ENCODE data around the gene WIZ.

Gene WIZ

DNA sequence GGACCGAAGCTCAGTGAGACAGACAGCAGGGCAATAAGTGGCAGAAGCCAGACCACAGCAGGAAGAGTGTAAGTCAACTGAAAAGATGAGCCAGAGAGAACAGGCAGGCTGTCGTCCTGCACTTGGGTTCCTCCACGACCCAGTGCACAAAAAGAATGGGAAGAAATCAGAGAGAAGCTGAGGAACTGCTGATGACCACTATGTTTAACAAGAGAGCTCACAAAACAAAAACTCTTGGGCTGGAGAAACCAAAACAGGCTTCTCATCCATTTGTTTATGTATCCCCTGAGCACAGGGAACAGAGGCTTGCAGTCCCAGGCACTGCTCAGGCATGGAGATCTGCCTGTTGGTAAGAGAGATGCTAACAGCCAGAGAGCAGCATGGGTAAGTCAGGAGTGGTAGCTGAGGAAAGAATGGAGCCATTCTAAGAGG is 45.0 kb downstream of the WIZ start:
- Histone ChIP-seq H3K27ac (ENCODE audit: low read depth in 2 of 2, low read length in 2 of 2) (peak overlapping the region in 1 of 2 donors; percentile 13), H3K4me1 (ENCODE audit: control insufficient read depth in 2 of 2, insufficient read depth in 2 of 2, low read length in 2 of 2) (peaks cover 5 to 9% of the 10 kb centered on the region in 2 donors), H3K9ac (ENCODE audit: low read depth in 1 of 2, low read length in 2 of 2) (no peak overlapping the region), H3K27me3 (ENCODE audit: control insufficient read depth in 2 of 2, insufficient read depth in 2 of 2, low read length in 2 of 2) (no peaks in the 10 kb centered on the region), H3K9me3 (ENCODE audit: control insufficient read depth in 2 of 2, low read length in 2 of 2) (no peaks in the 10 kb centered on the region), H3K36me3 (ENCODE audit: control insufficient read depth in 2 of 2, insufficient read depth in 2 of 2, low read length in 2 of 2) (peaks cover 39 to 48% of the 10 kb centered on the region in 2 donors), H3K4me3 (ENCODE audit: low read length in 2 of 2) (no peak overlapping the region)

DNA sequence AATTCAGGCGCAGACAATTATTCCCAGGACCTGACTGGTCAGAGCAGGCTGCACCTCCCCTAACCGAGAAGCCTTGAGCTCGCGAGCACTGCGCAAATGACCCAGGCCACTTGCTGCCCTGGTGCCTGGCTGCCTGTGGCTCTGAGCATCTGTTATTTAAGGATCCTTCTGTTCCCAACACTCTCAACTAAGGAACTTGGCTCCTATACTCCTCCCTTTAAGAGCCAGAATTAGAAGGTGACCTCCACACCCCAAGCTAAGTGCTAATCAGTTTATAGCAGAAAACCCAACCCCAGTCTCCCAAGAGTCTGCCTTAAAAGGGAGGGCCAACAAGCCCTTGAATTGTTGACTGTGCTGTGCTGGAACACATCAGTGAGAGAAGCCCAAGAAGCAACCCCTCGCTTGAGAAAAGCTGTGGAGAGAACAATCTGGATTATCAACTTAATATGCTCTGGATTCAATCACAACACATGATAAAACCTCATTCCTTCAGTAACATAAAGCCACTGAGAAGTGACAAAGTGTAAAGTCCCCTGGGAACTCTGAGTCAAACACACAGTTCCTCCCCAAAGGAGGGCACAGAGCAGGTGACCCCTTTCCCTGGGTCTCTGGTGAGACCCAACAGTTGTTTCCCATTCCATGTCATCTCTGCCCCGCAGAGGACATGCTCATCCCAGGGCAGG is 45.5 kb downstream of the WIZ start:
- no peak overlapping the region for H3K9ac ChIP-seq (ENCODE audit: low read depth in 1 of 2, low read length in 2 of 2)
- no peaks in the 10 kb centered on the region for H3K27me3 ChIP-seq (ENCODE audit: control insufficient read depth in 2 of 2, insufficient read depth in 2 of 2, low read length in 2 of 2)
- no peaks in the 10 kb centered on the region for H3K9me3 ChIP-seq (ENCODE audit: control insufficient read depth in 2 of 2, low read length in 2 of 2)
- H3K36me3 ChIP-seq (ENCODE audit: control insufficient read depth in 2 of 2, insufficient read depth in 2 of 2, low read length in 2 of 2): peaks cover 40 to 48% of the 10 kb centered on the region in 2 donors
- peaks cover 5 to 9% of the 10 kb centered on the region in 2 donors for H3K4me1 ChIP-seq (ENCODE audit: control insufficient read depth in 2 of 2, insufficient read depth in 2 of 2, low read length in 2 of 2)
- H3K27ac ChIP-seq (ENCODE audit: low read depth in 2 of 2, low read length in 2 of 2): peak overlapping the region in 1 of 2 donors; percentile 13
- no peak overlapping the region for H3K4me3 ChIP-seq (ENCODE audit: low read length in 2 of 2)

DNA sequence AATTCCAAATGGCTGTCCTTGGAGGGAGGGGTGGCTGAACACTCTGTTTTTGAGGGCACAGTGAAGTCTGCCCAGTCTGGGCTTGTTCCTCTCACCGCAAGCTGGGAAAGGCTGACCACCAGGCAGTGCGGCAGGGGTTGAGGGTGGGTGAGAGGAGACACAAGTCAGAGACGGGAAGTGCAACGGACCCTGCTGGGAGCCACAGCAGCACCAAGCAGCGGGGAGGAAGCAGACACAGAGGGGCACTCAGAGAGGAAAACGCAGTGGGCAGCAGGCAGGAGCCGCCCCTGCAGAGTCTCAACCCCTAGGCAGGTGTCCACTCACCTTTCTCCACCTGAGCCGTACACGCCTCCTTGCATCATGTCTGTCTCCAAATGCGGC is 46.6 kb downstream of the WIZ start:
- Histone ChIP-seq H3K27ac (ENCODE audit: low read depth in 2 of 2, low read length in 2 of 2) (peak overlapping the region in 1 of 2 donors; percentile 29), H3K9me3 (ENCODE audit: control insufficient read depth in 2 of 2, low read length in 2 of 2) (no peaks in the 10 kb centered on the region), H3K4me3 (ENCODE audit: low read length in 2 of 2) (no peak overlapping the region), H3K36me3 (ENCODE audit: control insufficient read depth in 2 of 2, insufficient read depth in 2 of 2, low read length in 2 of 2) (peaks cover 51 to 52% of the 10 kb centered on the region in 2 donors), H3K4me1 (ENCODE audit: control insufficient read depth in 2 of 2, insufficient read depth in 2 of 2, low read length in 2 of 2) (peaks cover 5 to 9% of the 10 kb centered on the region in 2 donors), H3K9ac (ENCODE audit: low read depth in 1 of 2, low read length in 2 of 2) (no peak overlapping the region), H3K27me3 (ENCODE audit: control insufficient read depth in 2 of 2, insufficient read depth in 2 of 2, low read length in 2 of 2) (no peaks in the 10 kb centered on the region)

DNA sequence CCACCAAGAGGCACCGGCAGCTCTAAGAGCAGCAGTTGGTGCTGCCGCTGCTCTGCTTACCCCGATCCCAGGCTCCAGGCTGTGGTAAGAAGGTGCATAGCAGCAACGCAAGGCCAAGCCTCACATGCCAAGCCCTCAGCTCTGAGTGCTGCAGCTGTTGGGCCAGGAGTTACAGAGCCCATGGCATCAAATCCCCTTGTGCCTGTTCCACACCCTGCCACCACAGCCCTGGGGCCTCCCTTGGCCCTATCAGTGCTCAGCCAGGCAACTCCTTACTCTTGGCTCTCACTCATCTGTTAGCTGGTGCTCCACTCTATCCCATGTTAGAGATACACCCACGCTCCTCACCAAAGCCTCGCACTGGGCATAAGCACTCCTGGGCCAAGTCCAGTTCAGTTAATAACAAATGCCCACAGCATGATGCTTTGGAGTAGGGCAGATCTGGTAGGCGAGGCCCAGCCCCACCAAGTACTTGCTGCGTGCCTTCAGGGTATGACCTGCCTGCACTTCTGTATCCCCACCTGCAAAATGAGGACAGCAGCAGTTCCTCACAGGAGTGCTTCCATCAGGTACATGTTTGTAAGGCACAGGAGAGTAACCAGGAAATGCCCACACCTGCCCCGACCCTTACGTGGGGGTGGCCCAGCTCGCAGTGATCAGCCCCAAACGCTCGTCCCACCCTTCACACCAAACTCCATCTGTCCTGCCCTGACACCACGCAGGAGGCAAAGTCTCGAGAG is 47.2 kb downstream of the WIZ start:
- Histone ChIP-seq H3K9ac (ENCODE audit: low read depth in 1 of 2, low read length in 2 of 2) (no peak overlapping the region), H3K27ac (ENCODE audit: low read depth in 2 of 2, low read length in 2 of 2) (peak overlapping the region in 1 of 2 donors; percentile 18), H3K36me3 (ENCODE audit: control insufficient read depth in 2 of 2, insufficient read depth in 2 of 2, low read length in 2 of 2) (peaks cover 57% of the 10 kb centered on the region in 2 donors)

DNA sequence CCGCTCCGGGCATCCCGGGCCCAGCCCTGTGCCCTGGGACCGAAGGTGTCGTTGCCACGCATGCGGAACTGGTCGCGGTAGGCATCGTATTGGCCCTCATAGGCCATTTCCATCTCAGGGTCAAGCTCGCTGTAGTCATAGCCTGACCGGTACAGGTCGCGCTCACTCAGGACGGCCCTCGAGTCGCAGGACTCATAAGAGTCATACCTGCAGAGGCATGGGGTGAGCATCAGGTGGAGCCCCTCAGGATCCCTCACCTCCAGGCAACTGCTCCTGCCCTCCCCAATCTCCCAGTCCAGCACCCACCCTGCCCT is 48.4 kb downstream of the WIZ start:
- Histone ChIP-seq H3K9ac (ENCODE audit: low read depth in 1 of 2, low read length in 2 of 2) (no peak overlapping the region), H3K9me3 (ENCODE audit: control insufficient read depth in 2 of 2, low read length in 2 of 2) (no peaks in the 10 kb centered on the region), H3K27me3 (ENCODE audit: control insufficient read depth in 2 of 2, insufficient read depth in 2 of 2, low read length in 2 of 2) (no peaks in the 10 kb centered on the region), H3K27ac (ENCODE audit: low read depth in 2 of 2, low read length in 2 of 2) (no peak overlapping the region), H3K4me3 (ENCODE audit: low read length in 2 of 2) (no peak overlapping the region), H3K4me1 (ENCODE audit: control insufficient read depth in 2 of 2, insufficient read depth in 2 of 2, low read length in 2 of 2) (peaks cover 2 to 9% of the 10 kb centered on the region in 2 donors), H3K36me3 (ENCODE audit: control insufficient read depth in 2 of 2, insufficient read depth in 2 of 2, low read length in 2 of 2) (peaks cover 68% of the 10 kb centered on the region in 2 donors)

More for the DNA sequence above, 47.2 kb downstream of the WIZ start:
- no peak overlapping the region for H3K4me3 ChIP-seq (ENCODE audit: low read length in 2 of 2)
- H3K4me1 ChIP-seq (ENCODE audit: control insufficient read depth in 2 of 2, insufficient read depth in 2 of 2, low read length in 2 of 2): peaks cover 5 to 9% of the 10 kb centered on the region in 2 donors
- H3K9me3 ChIP-seq (ENCODE audit: control insufficient read depth in 2 of 2, low read length in 2 of 2): no peaks in the 10 kb centered on the region
- H3K27me3 ChIP-seq (ENCODE audit: control insufficient read depth in 2 of 2, insufficient read depth in 2 of 2, low read length in 2 of 2): no peaks in the 10 kb centered on the region

DNA sequence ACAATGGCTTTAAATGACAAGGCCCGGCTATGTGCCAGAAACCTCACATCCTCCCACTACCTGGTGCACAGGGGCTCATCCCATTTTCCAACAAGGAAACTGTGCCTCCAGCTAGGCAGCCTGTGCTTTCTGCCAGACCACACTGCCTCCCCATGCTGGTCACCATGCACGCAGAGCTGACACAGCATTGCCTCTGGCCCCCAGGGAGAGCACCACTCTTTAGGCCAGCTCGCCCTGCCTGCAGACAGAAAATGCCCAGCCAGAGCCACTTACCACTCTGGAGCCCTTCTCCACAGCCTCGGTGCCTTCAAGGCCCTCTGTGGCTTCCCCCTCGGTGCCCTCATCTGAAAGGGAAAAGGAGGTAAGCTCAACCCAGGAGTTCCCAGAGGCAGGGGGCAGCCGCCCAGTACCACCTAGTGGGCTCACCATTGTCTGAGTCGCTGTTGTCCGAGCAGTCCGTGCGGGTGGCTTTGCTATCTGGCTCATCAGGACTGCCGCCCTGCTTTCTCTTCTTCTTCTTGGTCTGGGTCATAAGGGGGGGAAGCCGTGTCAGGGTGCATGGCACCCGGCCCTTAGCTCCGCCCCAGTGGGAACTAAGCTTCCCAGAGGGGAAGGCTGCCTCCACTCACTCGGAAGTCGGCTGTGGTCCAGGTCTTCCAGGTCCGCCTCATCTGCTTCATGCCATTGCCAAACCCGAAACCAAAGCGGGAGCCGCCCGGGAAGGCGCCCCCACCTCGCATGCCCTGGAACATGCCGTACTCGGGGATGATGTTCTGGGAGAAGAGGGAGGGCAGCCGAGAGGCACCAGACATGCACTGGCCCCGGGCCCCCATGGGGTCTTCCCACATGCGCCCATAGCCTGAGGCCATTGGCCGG is 49.0 kb downstream of the WIZ start:
- H3K4me1 ChIP-seq (ENCODE audit: control insufficient read depth in 2 of 2, insufficient read depth in 2 of 2, low read length in 2 of 2): peaks cover 2 to 9% of the 10 kb centered on the region in 2 donors
- peaks cover 66 to 70% of the 10 kb centered on the region in 2 donors for H3K36me3 ChIP-seq (ENCODE audit: control insufficient read depth in 2 of 2, insufficient read depth in 2 of 2, low read length in 2 of 2)
- no peak overlapping the region for H3K9ac ChIP-seq (ENCODE audit: low read depth in 1 of 2, low read length in 2 of 2)
- H3K27ac ChIP-seq (ENCODE audit: low read depth in 2 of 2, low read length in 2 of 2): no peak overlapping the region
- no peaks in the 10 kb centered on the region for H3K9me3 ChIP-seq (ENCODE audit: control insufficient read depth in 2 of 2, low read length in 2 of 2)
- no peaks in the 10 kb centered on the region for H3K27me3 ChIP-seq (ENCODE audit: control insufficient read depth in 2 of 2, insufficient read depth in 2 of 2, low read length in 2 of 2)
- no peak overlapping the region for H3K4me3 ChIP-seq (ENCODE audit: low read length in 2 of 2)

DNA sequence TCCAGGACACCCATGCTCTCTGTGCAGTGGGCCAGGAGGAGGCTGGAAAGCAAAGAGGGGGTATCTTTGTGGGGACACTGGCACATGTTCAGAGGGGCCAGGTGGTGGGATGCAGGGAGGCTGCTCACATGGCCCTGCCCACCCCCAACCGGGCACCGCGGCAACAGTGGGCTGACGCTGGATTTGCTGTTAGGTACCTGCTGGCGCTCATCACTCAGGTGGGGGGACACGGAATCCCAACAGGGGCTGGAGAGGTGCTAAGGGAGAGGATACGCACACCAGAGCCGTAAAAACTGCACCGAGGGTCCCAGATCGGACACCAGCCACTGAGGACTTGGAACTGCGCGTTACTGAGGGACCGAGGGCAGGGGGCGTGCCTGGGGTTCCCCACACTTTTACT is 50.1 kb downstream of the WIZ start:
- no peak overlapping the region for H3K9ac ChIP-seq (ENCODE audit: low read depth in 1 of 2, low read length in 2 of 2)
- peaks cover 66 to 75% of the 10 kb centered on the region in 2 donors for H3K36me3 ChIP-seq (ENCODE audit: control insufficient read depth in 2 of 2, insufficient read depth in 2 of 2, low read length in 2 of 2)

DNA sequence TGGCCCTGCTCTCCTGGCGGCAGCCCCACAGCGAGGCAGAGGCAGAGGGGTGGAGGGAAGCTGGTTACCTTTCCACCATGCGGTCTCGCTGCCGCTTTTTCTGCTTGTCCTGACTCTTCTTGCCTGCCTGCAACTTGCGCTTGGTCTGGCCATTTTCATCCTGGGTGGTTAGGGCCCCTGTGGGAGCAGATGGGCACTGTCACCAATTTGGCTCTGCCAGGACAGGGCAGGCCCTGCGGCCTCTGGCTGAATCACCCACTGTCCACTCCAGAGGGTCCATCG is 50.6 kb downstream of the WIZ start:
- peaks cover 69 to 79% of the 10 kb centered on the region in 2 donors for H3K36me3 ChIP-seq (ENCODE audit: control insufficient read depth in 2 of 2, insufficient read depth in 2 of 2, low read length in 2 of 2)
- H3K27ac ChIP-seq (ENCODE audit: low read depth in 2 of 2, low read length in 2 of 2): no peak overlapping the region
- H3K4me1 ChIP-seq (ENCODE audit: control insufficient read depth in 2 of 2, insufficient read depth in 2 of 2, low read length in 2 of 2): peaks cover 0 to 2% of the 10 kb centered on the region in 2 donors
- H3K27me3 ChIP-seq (ENCODE audit: control insufficient read depth in 2 of 2, insufficient read depth in 2 of 2, low read length in 2 of 2): no peaks in the 10 kb centered on the region
- no peaks in the 10 kb centered on the region for H3K9me3 ChIP-seq (ENCODE audit: control insufficient read depth in 2 of 2, low read length in 2 of 2)
- H3K4me3 ChIP-seq (ENCODE audit: low read length in 2 of 2): no peak overlapping the region
- H3K9ac ChIP-seq (ENCODE audit: low read depth in 1 of 2, low read length in 2 of 2): no peak overlapping the region

More for the DNA sequence above, 50.1 kb downstream of the WIZ start:
- Histone ChIP-seq H3K4me3 (ENCODE audit: low read length in 2 of 2) (no peak overlapping the region), H3K9me3 (ENCODE audit: control insufficient read depth in 2 of 2, low read length in 2 of 2) (no peaks in the 10 kb centered on the region), H3K27ac (ENCODE audit: low read depth in 2 of 2, low read length in 2 of 2) (no peak overlapping the region), H3K4me1 (ENCODE audit: control insufficient read depth in 2 of 2, insufficient read depth in 2 of 2, low read length in 2 of 2) (peaks cover 2 to 4% of the 10 kb centered on the region in 2 donors), H3K27me3 (ENCODE audit: control insufficient read depth in 2 of 2, insufficient read depth in 2 of 2, low read length in 2 of 2) (no peaks in the 10 kb centered on the region)

DNA sequence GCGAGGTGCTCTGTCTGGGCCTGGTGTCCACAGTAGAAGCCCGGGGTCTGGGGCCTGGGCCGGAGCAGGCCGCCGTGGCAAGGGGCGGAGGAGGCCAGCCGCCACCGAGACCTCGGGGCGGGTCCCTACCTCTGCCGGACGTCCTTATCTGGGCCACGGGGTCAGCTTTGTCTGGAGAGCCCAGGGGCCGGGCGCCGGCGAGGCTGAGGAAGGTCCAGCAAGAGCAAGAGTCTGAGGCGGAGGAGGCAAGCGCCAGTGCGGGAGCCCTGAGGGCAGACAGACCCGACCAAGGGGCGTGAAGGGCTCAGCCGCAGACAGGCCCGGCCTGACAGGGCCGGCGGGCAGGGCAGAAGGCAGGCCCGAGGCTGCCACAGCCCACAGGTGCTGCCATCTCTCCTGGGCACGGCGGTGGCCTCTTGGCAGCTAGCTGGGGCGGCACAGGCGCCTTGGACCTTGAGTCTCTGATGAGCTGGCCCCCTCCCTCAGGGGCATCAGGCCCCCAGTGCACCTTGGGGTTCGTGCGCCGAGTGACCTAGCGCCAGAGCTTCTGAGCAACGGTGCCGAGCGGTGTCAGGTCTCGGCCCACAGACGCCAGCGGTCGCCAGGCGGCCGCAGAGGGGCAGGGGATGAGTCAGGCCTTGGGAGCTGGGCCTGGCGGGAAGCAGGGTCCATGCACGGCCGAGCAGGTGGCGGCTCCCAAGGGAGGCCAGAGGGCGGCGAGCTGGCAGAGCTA is 51.1 kb downstream of the WIZ start:
- Histone ChIP-seq H3K9me3 (ENCODE audit: control insufficient read depth in 2 of 2, low read length in 2 of 2) (no peaks in the 10 kb centered on the region), H3K27ac (ENCODE audit: low read depth in 2 of 2, low read length in 2 of 2) (no peak overlapping the region), H3K9ac (ENCODE audit: low read depth in 1 of 2, low read length in 2 of 2) (no peak overlapping the region), H3K4me3 (ENCODE audit: low read length in 2 of 2) (no peak overlapping the region), H3K4me1 (ENCODE audit: control insufficient read depth in 2 of 2, insufficient read depth in 2 of 2, low read length in 2 of 2) (peaks cover 0 to 2% of the 10 kb centered on the region in 2 donors), H3K36me3 (ENCODE audit: control insufficient read depth in 2 of 2, insufficient read depth in 2 of 2, low read length in 2 of 2) (peaks cover 66 to 80% of the 10 kb centered on the region in 2 donors), H3K27me3 (ENCODE audit: control insufficient read depth in 2 of 2, insufficient read depth in 2 of 2, low read length in 2 of 2) (no peaks in the 10 kb centered on the region)
